Measurements from ENCODE around the gene PLXNA2. TPM values are rescaled to one million over a fixed set of nuclear protein-coding genes. Genes with fewer than 3 reads are reported as not detected.

Gene PLXNA2
- total RNA-seq, 1 donor from 2014 or later: 9.0 TPM

DNA sequence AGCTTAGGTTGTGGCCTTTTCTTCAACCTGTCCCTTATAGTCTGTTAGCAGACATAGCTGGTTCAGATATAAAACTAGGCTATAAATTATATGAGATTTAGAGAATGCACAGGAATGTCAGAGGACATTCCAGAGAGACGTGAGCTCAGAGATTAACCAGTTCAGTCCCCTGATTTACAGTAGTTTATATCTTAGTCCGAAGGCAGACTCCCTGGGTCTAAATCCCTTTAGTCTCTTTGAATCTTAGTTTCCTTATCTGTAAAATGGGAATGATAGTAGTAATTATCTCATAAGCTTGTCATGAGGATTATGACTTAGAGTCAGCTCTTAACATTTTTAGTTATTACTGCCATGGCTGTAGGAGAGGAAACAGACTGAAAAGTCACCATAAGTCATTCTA lies 45.5 kb upstream of the PLXNA2 start:
- Histone ChIP-seq H3K4me3 (ENCODE audit: low read depth, low read length) (no peak overlapping the region), H3K27me3 (ENCODE audit: control insufficient read depth, insufficient read depth, low read length) (peaks cover 4% of the 10 kb centered on the region), H3K36me3 (ENCODE audit: control insufficient read depth, insufficient read depth, low read length) (no peaks in the 10 kb centered on the region)
- DNase-seq (ENCODE audit: low read depth) (no peak), FAIRE-seq (no peak)
- TF ChIP-seq, protein P1, sequence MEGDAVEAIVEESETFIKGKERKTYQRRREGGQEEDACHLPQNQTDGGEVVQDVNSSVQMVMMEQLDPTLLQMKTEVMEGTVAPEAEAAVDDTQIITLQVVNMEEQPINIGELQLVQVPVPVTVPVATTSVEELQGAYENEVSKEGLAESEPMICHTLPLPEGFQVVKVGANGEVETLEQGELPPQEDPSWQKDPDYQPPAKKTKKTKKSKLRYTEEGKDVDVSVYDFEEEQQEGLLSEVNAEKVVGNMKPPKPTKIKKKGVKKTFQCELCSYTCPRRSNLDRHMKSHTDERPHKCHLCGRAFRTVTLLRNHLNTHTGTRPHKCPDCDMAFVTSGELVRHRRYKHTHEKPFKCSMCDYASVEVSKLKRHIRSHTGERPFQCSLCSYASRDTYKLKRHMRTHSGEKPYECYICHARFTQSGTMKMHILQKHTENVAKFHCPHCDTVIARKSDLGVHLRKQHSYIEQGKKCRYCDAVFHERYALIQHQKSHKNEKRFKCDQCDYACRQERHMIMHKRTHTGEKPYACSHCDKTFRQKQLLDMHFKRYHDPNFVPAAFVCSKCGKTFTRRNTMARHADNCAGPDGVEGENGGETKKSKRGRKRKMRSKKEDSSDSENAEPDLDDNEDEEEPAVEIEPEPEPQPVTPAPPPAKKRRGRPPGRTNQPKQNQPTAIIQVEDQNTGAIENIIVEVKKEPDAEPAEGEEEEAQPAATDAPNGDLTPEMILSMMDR (IDR thresholded peaks at IDR 0.05; ENCODE audit: insufficient read depth, low read length, severe bottlenecking): no peak

DNA sequence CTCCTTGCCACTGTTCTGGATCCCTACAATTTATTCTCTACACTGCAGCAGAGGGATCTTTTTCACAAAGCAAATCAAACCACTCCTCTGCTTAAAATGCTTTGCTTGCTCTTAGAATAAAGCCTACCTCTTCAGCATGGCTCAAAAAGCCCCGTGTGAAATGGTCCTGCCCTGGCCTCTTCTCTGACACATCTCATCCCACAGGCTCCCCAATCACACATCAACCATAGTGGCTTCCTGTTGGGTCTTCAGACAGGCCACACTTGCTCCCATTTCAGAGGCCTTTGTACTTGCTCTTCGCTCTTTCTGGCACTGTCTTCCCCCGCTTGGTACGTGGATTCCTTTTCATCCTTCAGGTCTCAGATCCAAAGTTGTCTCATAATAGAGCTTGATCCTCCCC lies 44.3 kb upstream of the PLXNA2 start:
- TF ChIP-seq, protein P1 (IDR thresholded peaks at IDR 0.05; ENCODE audit: insufficient read depth, low read length, severe bottlenecking): no peak
- H3K4me3 ChIP-seq (ENCODE audit: low read depth, low read length): no peak overlapping the region
- FAIRE-seq (no peak), DNase-seq (ENCODE audit: low read depth) (no peak)
- H3K36me3 ChIP-seq (ENCODE audit: control insufficient read depth, insufficient read depth, low read length): no peaks in the 10 kb centered on the region
- H3K27me3 ChIP-seq (ENCODE audit: control insufficient read depth, insufficient read depth, low read length): peaks cover 4% of the 10 kb centered on the region

DNA sequence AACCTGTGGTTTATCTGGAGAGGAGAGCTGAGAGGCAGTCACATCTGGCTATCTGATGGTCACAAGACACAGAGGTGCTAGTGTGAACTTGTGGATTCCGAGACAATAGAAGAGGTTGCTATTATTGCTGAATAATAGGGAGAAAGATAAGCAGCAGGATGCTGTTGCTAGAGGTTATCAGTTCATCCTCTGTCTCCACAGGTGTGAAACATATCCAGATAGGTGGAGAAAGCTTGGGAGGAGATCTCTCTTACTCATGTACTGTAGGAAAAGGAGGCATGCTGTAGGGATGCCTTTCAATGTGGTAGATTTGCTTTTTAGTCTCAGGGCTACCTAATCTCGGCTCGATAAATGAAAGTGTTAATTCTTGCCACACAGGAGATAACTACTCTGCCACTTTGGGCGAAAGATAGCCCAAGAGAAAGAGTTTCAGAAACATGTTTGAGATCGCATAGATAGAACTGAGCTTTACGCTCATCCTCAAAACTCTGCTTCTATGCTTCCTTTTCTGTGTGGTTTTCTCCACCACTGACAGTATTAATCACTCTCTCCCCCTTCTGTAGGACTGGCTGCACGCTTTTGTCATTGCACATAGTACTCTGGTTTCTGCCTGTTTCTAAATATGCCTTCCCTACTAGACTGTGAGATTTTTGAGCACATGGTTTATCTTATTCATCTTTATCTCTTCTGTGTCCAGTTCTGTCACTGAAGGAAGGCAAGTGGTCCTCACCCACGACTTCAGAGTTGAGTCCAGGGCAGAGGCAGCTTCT lies 36.7 kb upstream of the PLXNA2 start:
- TF ChIP-seq, protein P1 (IDR thresholded peaks at IDR 0.05; ENCODE audit: insufficient read depth, low read length, severe bottlenecking): no peak
- DNase-seq (ENCODE audit: low read depth) (no peak), FAIRE-seq (no peak)
- Histone ChIP-seq H3K4me3 (ENCODE audit: low read depth, low read length) (no peak overlapping the region), H3K36me3 (ENCODE audit: control insufficient read depth, insufficient read depth, low read length) (no peaks in the 10 kb centered on the region), H3K27me3 (ENCODE audit: control insufficient read depth, insufficient read depth, low read length) (peaks cover 6% of the 10 kb centered on the region)

DNA sequence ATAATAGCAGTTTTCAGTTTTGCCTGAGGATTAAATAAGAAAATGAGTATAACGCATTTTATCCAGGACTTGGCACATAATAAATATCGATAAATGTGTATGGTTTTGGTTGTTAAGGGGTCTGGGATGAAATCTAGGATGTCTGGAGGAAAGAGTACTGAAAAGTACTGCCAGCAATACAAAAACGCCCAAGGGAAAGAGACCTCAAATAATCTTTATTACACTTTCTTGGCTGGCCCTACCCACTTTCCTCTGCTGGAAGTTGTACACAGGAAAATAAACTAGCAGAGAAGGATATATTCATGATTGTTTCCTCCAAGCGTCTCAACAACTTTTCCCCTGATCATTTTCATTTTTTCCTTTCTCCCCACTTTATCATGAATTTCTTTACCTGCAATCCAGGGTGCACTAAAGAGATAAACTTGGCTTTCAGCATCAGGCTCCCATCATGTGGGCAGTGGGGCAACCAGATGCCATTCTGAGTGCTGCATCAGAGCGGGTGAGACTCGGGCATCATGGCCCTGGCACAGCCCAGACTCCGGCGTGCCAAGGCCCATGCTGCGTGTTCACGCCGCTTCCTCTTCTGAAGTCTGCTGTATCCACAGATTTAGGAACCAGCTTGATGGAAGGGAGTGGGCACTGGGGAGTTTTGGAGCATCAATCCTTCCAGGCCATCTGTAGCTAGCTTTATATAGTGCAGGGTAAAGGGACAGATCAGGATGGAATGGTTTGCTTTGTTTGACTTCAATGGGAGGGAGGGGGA lies 35.8 kb upstream of the PLXNA2 start:
- no peak for FAIRE-seq
- TF ChIP-seq, protein P1 (IDR thresholded peaks at IDR 0.05; ENCODE audit: insufficient read depth, low read length, severe bottlenecking): no peak
- Histone ChIP-seq H3K27me3 (ENCODE audit: control insufficient read depth, insufficient read depth, low read length) (peaks cover 6% of the 10 kb centered on the region), H3K4me3 (ENCODE audit: low read depth, low read length) (no peak overlapping the region), H3K36me3 (ENCODE audit: control insufficient read depth, insufficient read depth, low read length) (no peaks in the 10 kb centered on the region)
- DNase-seq (ENCODE audit: low read depth): no peak

DNA sequence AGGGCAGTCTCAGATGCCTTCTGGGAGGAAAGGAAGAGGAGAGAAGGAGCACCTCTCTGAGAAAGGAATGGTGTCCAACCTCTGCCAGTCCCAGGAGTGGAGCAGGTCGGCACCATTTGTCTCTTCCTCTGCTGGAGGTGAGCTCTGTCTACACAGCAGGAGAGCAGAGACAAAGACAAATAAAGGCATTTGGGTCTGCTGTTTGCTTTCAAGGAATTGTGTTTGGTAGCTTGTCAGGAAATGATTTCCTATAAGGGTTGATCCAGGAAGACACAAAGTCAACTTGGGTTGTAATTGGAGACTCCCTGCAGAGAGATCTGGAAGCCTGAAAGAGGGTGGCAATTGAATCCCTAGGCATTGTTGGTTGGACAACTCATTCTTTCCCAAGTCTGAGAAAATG lies 34.5 kb upstream of the PLXNA2 start:
- no peak overlapping the region for H3K4me3 ChIP-seq (ENCODE audit: low read depth, low read length)
- TF ChIP-seq, protein P1 (IDR thresholded peaks at IDR 0.05; ENCODE audit: insufficient read depth, low read length, severe bottlenecking): no peak
- DNase-seq (ENCODE audit: low read depth) (no peak), FAIRE-seq (no peak)
- H3K36me3 ChIP-seq (ENCODE audit: control insufficient read depth, insufficient read depth, low read length): no peaks in the 10 kb centered on the region
- H3K27me3 ChIP-seq (ENCODE audit: control insufficient read depth, insufficient read depth, low read length): peaks cover 8% of the 10 kb centered on the region

Data from bronchial epithelial cell (primary cell).